Endothelial cell of umbilical vein (primary cell): ENCODE results near the gene SMOC1. TPM values are rescaled to one million over a fixed set of nuclear protein-coding genes. Genes with fewer than 3 reads are reported as not detected.

Experiments
- BruUV-seq: library from RNA; stranded (reverse); fragments of 400-500 nt; replicated peaks from 2 replicates; lab custom pipeline; 2021; lab: Mats Ljungman, UMichigan
- CTCF ChIA-PET: fragments of 300-600, 350-600 bp; sonication (Branson Sonifier 250); formaldehyde crosslinking; loops from one replicate; lab custom pipeline; 2021; ENCODE audit warnings: antibody characterized with exemption, inconsistent platforms; lab: Charles Lee
- POLR2A ChIA-PET: fragments of 300-600, 350-600 bp; sonication (Branson Sonifier 250); formaldehyde crosslinking; loops from one replicate; lab custom pipeline; 2021; ENCODE audit warnings: antibody characterized with exemption, inconsistent platforms; lab: Charles Lee
- DNase-seq: peaks from one replicate; pipeline ENCODE4 v3.0.0-alpha.2; 2011; ENCODE audit warnings: low read depth, low spot score
- FAIRE-seq: peaks from 2 replicates; lab custom pipeline; 2011; peaks lifted over from hg19 to GRCh38; lab: Jason Lieb, UNC
- H2AFZ ChIP-seq: 2 replicates; pipeline ENCODE4 v1.6.0; 2012; ENCODE audit warnings: low read depth, low read length, control low read depth, inconsistent platforms
- H3K27ac ChIP-seq: 2 replicates; pipeline ENCODE4 v1.5.1; 2011; ENCODE audit warnings: low read depth, mild to moderate bottlenecking, control low read depth, low read length, moderate library complexity; ENCODE audit not compliant: insufficient read depth
- H3K27me3 ChIP-seq, 2 experiments: 2 replicates each; pipeline versions ENCODE4 v1.6.0 to v1.6.1; 2011; ENCODE audit warnings: low read length in 2 of 2, mixed read lengths in 1 of 2; ENCODE audit not compliant: control insufficient read depth in 2 of 2, insufficient read depth in 2 of 2
- H3K36me3 ChIP-seq, 2 experiments: 2 replicates in 1 of 2; 3 replicates in 1 of 2; pipeline ENCODE4 v1.5.1; 2011; ENCODE audit warnings: low read length in 2 of 2, mild to moderate bottlenecking in 1 of 2, moderate library complexity in 1 of 2; ENCODE audit not compliant: control insufficient read depth in 2 of 2, insufficient read depth in 2 of 2; ENCODE audit errors: extremely low read depth in 1 of 2
- H3K4me1 ChIP-seq: 3 replicates; pipeline ENCODE4 v1.5.1; 2011; ENCODE audit warnings: mild to moderate bottlenecking, low read length; ENCODE audit not compliant: control insufficient read depth, insufficient read depth; ENCODE audit errors: extremely low read depth
- H3K4me2 ChIP-seq: 2 replicates; pipeline ENCODE4 v1.6.1; 2011; ENCODE audit warnings: low read length, control low read depth, mixed read lengths; ENCODE audit not compliant: insufficient read depth
- H3K4me3 ChIP-seq, 3 experiments: fragments of 200-600 bp in 1 of 3; sonication (generic), shearing (Covaris generic) in 1 of 3; replicated peaks in 1 of 3; 2 replicates each; pipeline ENCODE4 v1.5.1; 2011 to 2016; ENCODE audit warnings: control low read depth in 3 of 3, low read length in 3 of 3, mild to moderate bottlenecking in 2 of 3, inconsistent platforms in 1 of 3, low read depth in 1 of 3, moderate library complexity in 1 of 3; ENCODE audit not compliant: insufficient read depth in 1 of 3
- H3K79me2 ChIP-seq: 2 replicates; pipeline ENCODE4 v1.6.0; 2012; ENCODE audit warnings: low read length, inconsistent platforms; ENCODE audit not compliant: control insufficient read depth, insufficient read depth
- H3K9ac ChIP-seq: replicated peaks from 2 replicates; pipeline ENCODE3; 2011; ENCODE audit warnings: low read length, control low read depth; ENCODE audit not compliant: insufficient read depth; ENCODE audit errors: extremely low read depth
- H3K9me1 ChIP-seq: replicated peaks from 3 replicates; pipeline ENCODE4 v1.6.0; 2011; ENCODE audit warnings: mild to moderate bottlenecking, low read length; ENCODE audit not compliant: control insufficient read depth, insufficient read depth; ENCODE audit errors: extremely low read depth
- H3K9me3 ChIP-seq: replicated peaks from 2 replicates; pipeline ENCODE4 v1.5.1; 2012; ENCODE audit warnings: low read length, inconsistent platforms; ENCODE audit not compliant: control insufficient read depth, insufficient read depth
- H4K20me1 ChIP-seq: replicated peaks from 2 replicates; pipeline ENCODE3; 2011; ENCODE audit warnings: mild to moderate bottlenecking, low read length; ENCODE audit not compliant: control insufficient read depth, insufficient read depth; ENCODE audit errors: extremely low read depth
- EZH2 ChIP-seq: IDR thresholded peaks from 2 replicates; pipeline ENCODE4 v1.6.1; 2012; ENCODE audit warnings: borderline replicate concordance, low read depth, mild to moderate bottlenecking, moderate library complexity, low read length, inconsistent platforms; ENCODE audit not compliant: severe bottlenecking
- FOS ChIP-seq: IDR thresholded peaks from 2 replicates; pipeline ENCODE4 v1.6.1; 2011; ENCODE audit warnings: mild to moderate bottlenecking, low read length, moderate library complexity, borderline replicate concordance; ENCODE audit not compliant: insufficient read depth
- GATA2 ChIP-seq: IDR thresholded peaks from 2 replicates; pipeline ENCODE4 v1.7.0; 2011; ENCODE audit warnings: low read depth, mild to moderate bottlenecking, moderate library complexity, mixed read lengths, low read length; ENCODE audit not compliant: insufficient read length, insufficient read depth
- JUN ChIP-seq: IDR thresholded peaks from 2 replicates; pipeline ENCODE4 v1.6.1; 2011; ENCODE audit warnings: borderline replicate concordance, low read depth; ENCODE audit not compliant: insufficient read length, insufficient read depth
- MYC ChIP-seq: IDR thresholded peaks from one replicate; pipeline ENCODE4 v1.6.1; 2011; ENCODE audit warnings: mild to moderate bottlenecking, low read depth, low read length
- POLR2A ChIP-seq: IDR thresholded peaks from 2 replicates; pipeline ENCODE4 v1.6.1; 2012; ENCODE audit warnings: low read depth, mild to moderate bottlenecking, control low read depth, low read length
- POLR2AphosphoS5 ChIP-seq: IDR thresholded peaks from 2 replicates; pipeline ENCODE4 v1.6.1; 2012; ENCODE audit warnings: low read depth, mild to moderate bottlenecking, control low read depth, low read length, moderate library complexity; ENCODE audit not compliant: insufficient read depth
- dilution Hi-C: fragments of 300-500 bp; cut with MboI; formaldehyde crosslinking; loops from one replicate; pipeline ENCODE4 v1.15.0; 2019; ENCODE audit warnings: low sequenced_read_pairs; ENCODE audit not compliant: extremely low pct_ligation_motif_present
- intact Hi-C: fragments of 100-400 bp; cut with micrococcal nuclease; formaldehyde crosslinking; loops from one replicate; pipeline ENCODE4 v1.10.0; 2022
- polyA plus RNA-seq, 4 experiments: library from polyadenylated mRNA; depleted of rRNA in 3 of 4; stranded (reverse) in 3 of 4; unstranded in 1 of 4; fragments of >200 nt; gene quantifications; 2 replicates each; pipeline versions ENCODE4 v1.2.1 to v1.2.3, GENCODE V29; 2011 to 2012; ENCODE audit warnings: missing spikeins in 1 of 4
- total RNA-seq: library from RNA; stranded (reverse); gene quantifications from 2 replicates; pipeline ENCODE4 v1.2.3, GENCODE V29; 2021
- TF ChIP-seq, protein P1 (sequence below), 2 donors: IDR thresholded peaks; 1 replicate in 1 of 2; 2 replicates in 1 of 2; pipeline ENCODE4 v1.5.1; 2011; ENCODE audit warnings: low read length in 2 of 2, mild to moderate bottlenecking in 2 of 2, moderate library complexity in 2 of 2, control low read depth in 1 of 2, inconsistent platforms in 1 of 2, low read depth in 1 of 2; ENCODE audit not compliant: insufficient read depth in 1 of 2; ENCODE audit errors: extremely low read depth in 1 of 2
- TF ChIP-seq, protein P2 (sequence below): IDR thresholded peaks from 2 replicates; pipeline ENCODE4 v1.6.1; 2011; ENCODE audit not compliant: insufficient read depth, insufficient read length

The SMOC1 gene
- total and polyA plus RNA-seq, 2 donors (not counting 3 experiments of a cell fraction or from before 2014, with no cell fraction given), result 0.97 to 1.1 TPM

DNA sequence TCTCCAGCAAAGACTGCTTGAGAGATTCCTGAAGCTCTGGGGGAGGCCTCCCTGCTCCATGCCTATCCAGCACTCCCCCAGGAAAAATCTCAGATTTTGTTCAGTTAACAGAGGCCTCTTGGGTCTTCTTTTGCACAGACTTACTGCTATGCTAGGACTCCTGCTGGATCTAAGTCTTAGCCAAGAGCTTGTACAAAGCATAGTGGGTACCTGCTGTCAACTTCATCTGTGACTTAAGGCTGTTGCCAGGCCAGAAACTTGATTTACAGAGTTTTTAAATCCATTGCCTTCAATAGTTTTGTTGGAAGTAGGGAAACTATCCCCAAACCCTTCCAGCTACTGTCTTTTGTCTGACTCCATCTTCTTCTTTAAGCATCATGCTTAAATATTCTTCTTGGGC, 140.5 kb downstream of the SMOC1 start:
- H3K9ac ChIP-seq, result no peak overlapping the region
- ChIA-PET POLR2A (no interaction called here), CTCF (interaction anchor here (1.1 to 8.8 kb wide), 6 partner anchors 8 to 289 kb away, joined by 3 to 69 read pairs (median 6); partner anchors contain the start of gene SMOC1)
- no peak overlapping the region for H3K4me3 ChIP-seq
- no peaks in the 10 kb centered on the region for H3K36me3 ChIP-seq
- H3K27me3 ChIP-seq, result no peaks in the 10 kb centered on the region
- intact Hi-C loops (no loop called here), dilution Hi-C loops (no loop called here)
- no peak for TF ChIP-seq POLR2AphosphoS5
- TF ChIP-seq POLR2A, result no peak
- no peak for TF ChIP-seq EZH2
- no peak for TF ChIP-seq JUN
- no peak for TF ChIP-seq MYC
- no peak for TF ChIP-seq FOS
- TF ChIP-seq, protein P1, sequence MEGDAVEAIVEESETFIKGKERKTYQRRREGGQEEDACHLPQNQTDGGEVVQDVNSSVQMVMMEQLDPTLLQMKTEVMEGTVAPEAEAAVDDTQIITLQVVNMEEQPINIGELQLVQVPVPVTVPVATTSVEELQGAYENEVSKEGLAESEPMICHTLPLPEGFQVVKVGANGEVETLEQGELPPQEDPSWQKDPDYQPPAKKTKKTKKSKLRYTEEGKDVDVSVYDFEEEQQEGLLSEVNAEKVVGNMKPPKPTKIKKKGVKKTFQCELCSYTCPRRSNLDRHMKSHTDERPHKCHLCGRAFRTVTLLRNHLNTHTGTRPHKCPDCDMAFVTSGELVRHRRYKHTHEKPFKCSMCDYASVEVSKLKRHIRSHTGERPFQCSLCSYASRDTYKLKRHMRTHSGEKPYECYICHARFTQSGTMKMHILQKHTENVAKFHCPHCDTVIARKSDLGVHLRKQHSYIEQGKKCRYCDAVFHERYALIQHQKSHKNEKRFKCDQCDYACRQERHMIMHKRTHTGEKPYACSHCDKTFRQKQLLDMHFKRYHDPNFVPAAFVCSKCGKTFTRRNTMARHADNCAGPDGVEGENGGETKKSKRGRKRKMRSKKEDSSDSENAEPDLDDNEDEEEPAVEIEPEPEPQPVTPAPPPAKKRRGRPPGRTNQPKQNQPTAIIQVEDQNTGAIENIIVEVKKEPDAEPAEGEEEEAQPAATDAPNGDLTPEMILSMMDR (IDR thresholded peaks at IDR 0.05; ENCODE audit: extremely low read depth in 1 of 2, insufficient read depth in 1 of 2, low read depth in 1 of 2, low read length in 2 of 2), result no peak
- no peak for TF ChIP-seq GATA2
- TF ChIP-seq, protein P2, sequence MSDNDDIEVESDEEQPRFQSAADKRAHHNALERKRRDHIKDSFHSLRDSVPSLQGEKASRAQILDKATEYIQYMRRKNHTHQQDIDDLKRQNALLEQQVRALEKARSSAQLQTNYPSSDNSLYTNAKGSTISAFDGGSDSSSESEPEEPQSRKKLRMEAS, result no peak
- no peaks in the 10 kb centered on the region for H3K9me1 ChIP-seq
- no peak overlapping the region for H3K27ac ChIP-seq
- DNase-seq, result no peak
- H2AFZ ChIP-seq, result no peak overlapping the region
- H3K9me3 ChIP-seq, result no peaks in the 10 kb centered on the region
- FAIRE-seq, result no peak
- no peaks in the 10 kb centered on the region for H4K20me1 ChIP-seq
- BruUV-seq, result no TSS peak
- H3K4me1 ChIP-seq, result peaks cover 2% of the 10 kb centered on the region
- H3K4me2 ChIP-seq, result no peak overlapping the region
- H3K79me2 ChIP-seq, result no peaks in the 10 kb centered on the region
